G401.6 (cell line): ENCODE data around the gene TMEM89.
A peak's percentile ranks its signal among the peaks of the same experiment; 100 is the strongest.

Experiments used
- FAIRE-seq: peaks from 2 replicates; lab custom pipeline; 2012; peaks lifted over from hg19 to GRCh38; lab: Jason Lieb, UNC

Gene TMEM89

DNA sequence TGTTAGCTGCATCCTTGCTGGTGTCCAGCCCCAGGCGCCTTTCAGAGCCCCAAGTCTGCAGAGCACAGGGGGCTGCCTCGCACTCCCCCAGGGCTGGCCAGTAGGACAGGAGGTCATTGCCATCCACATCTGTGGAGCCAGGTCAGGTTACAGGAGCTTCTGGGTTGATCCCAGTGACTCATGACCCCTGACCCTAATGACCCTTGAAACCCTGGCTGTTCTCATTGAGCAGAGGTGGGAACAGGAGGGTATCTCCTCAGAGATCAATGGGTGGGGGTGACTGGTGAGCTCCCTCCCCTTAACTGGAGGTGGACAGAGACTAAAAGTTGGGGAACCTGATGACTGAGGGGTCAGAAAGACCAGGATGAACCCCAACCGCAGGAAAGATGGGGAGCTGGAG, 19.8 kb upstream of the TMEM89 start:
- FAIRE-seq = no peak

DNA sequence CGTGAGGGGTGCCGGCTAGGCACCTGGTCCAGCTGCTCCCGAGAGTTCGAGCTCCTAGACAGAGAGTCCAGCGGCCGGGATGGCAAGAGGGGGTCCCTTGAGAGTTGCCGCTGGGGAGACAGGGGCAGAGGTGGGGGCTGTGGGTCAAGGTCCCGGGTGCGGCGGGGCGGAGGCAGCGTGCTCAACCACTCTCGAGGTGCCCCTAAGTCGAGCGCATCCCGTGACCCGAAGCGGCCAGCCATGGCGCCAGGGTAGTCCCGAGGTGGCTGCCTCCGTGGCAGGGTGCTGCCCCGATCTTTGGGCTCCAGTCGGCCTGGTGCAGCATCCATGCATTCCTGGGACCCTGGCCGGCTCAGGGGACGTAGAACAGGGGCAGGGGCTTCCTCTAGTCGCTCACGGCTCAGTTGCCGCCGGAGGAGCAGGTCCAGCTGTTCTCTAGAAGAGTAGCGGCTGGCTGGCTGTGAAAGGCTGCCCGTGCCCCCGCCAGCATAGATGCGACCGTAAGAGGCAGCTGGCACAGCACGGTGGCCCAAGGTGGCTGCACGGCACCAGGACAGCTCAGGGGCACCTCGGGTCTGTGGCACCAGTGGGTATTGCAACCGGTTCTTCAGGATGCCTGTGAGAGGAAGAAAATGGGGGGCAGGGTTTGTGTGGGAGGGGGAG, 18.5 kb upstream of the TMEM89 start:
- no peak for FAIRE-seq

DNA sequence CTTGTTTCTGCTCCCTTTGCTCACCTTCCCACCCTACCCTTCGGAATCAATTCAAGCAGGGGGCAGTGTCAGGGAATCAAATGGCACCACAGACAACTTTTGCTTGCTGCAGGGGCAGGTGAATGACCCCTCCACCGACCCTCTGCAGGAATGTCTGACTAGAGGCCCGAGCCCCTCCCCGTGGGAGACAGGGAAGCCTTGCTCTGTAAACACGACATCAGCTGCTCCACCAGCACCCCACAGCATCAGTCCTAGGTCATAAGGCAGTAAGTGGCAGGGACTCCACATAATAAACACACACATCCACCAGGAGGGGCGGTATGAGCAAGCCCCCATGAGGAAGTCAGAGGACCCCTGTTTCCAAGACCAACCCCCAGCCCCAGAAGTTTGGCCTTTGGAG, 15.7 kb upstream of the TMEM89 start:
- FAIRE-seq = no peak

DNA sequence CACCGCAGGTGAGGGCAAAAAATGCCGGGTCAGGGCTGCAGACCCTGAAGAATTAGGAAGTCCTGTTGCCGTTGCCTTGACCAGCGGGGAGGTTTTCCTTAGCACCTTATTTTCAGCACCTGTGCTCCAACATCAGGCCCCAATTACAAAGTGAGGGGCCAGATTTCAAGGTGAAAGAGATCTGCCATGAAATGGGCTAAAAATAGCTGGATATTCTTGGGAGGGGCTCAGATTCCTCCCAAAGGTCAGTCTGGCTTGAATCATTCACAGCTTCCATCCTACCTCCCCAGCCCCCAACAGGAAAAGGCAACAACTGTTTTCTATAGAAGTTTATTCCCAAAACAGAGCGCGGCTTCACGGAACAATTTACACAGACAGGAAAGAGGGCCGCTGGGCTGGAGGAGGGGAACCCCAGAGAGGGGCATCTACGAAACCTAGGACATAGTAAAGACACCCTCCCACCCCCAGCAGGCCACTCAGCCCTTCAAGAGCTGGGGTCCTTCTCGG, 14.6 kb upstream of the TMEM89 start:
- no peak for FAIRE-seq

DNA sequence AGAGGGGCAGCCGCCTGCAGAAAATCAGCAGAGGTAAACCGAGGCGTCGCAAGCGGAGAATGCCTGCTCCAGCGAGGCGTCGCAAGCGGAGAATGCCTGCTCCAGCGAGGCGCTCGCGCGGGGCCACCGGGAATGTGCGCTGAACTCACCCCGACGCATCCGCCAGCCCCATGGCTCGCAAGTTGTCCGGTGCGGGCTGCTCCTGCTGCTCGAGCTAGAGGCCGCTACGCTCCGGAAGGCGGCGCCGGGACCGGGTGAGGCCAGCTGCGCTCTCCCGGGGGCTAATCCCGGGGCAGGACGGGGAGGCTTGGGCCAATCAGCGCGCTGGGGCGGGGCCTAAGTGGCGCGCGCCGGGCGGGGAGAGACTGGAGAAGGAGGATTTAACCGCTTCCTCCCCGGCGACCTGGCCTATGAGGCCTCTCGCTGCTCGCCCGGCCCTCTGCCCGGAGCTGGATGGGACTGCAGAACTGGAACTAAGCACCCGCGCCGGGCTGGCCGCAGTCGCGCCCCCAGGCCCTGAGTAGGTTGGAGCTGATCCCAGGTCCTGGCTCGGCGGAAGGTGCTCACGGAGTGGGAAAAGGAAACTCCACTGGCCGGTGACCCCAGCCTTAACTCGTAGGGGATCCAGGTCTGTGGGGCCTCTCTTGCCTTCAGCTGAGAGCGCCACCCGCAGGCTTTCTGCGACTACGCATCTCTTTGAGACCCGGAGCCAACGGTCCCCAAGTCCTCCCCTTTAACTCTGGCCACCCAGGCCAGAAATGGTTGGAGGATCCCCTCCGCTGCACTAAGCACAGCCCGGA, 13.9 kb upstream of the TMEM89 start, which contains the start of gene SLC26A6:
Gene SLC26A6, minus strand, starts transcription at position 240 of the 800 bp plus-strand sequence. Its CDS starts 68 bp downstream, at position 172.
- peak; percentile 98 for FAIRE-seq

DNA sequence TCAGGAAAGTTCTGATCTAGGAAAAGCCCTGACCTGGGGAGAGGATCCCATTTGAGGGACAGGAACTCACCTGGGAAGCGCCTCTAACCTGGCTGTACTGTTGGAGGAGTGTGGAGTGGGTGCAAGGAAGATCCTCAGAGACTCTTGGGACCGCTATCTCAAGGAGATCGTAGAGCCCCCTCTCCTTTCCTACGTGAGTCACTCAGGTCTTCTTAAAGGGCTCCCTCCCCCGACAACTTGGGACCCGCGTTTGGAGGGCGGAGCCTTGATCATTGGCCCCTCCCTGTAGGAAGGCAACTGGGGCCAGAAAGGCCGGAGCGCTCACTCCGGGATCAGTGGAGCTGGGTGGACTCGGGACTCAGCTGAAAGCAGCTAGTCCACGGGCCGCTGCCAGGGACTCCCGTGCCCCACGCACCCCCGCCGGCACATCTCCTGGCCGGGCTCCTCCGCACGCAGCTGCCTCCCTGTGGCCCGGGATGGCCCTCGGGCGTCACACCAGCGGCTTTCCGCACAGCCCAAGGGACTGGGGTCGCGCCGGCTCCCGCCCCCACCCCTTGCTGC, 13.2 kb upstream of the TMEM89 start:
- peak; percentile 30 for FAIRE-seq

DNA sequence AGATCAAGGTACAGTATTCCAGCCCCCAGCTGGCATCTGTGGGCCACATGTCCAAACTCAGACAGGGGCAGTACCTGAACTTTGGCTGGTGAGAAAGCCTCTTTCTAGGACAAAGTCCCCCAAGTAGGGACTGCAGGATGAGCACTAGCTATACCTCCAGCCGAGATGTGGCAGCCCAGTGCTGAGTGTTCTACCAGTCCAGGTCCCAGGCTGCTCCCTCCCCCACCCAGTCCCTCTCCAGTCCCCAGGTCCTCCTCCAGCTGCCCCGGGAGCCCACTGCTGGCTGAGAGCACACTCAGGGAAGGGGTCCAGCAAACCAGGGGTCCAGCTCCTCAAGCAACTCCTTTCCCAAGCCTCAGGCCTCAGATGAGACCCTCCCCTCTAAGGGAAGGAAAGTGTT, 12.2 kb upstream of the TMEM89 start:
- FAIRE-seq = no peak

DNA sequence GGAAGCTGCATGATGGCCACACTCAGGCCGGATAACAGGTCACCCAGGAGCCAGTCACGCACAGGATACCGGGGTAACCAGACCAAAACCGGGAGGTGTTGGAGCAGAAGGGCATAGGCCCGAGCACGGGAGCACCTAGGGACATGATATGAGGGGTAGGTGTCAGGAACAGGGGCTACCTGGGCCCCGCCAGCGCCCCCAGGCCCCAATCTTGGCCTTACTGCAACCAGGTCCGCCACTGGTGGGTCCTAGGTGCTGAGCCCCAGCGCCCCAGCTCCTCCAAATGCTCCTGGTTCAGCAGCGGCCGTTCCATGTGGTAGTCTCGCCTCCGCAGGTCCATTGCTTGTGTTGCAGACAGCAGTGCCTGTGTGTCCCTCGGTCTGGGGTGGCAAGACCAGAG, 11.7 kb upstream of the TMEM89 start:
- FAIRE-seq = no peak

DNA sequence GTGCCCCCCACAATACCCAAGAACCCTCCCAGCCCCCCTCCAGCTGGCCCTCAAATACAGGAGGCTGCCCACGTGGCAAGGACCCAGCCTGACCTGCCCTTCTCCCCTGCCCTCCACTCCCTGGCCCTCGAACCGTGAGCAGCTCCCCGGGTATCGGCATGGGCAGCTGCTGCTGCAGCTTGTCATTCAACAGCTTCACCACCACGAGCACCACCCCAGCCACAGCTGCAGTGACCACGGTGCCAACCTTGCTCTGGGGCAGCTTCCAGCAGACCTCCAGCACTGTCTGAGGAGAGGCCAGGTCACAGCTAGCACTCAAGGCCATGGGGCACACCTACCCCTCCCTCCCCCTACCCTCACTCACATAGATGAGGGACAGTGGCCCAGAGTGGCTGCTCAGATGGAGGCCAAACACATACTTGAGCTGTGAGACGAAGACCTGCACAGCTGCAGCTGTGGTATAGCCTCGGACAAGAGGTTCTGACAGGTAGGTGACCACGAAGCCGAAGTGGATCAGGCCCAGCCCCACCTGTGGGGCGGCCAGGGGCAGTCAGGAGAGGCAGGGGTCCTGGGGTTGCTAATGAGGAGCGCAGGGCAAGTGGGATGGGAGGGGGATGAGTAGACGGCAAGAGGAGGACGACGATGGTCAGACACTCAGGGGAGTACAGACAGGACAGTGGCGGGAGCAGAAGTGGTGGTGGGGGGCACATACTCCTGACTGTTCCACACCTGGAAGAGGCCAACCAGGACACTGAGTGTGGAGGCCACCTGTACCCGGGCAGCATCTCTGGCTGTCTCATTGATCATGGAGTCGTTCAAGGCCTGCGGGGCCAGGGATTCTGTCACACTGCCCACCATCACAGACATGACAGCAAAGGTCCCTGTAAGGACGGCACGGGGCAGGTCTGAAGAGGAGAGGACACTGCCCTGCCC, 10.2 kb upstream of the TMEM89 start:
- no peak for FAIRE-seq

DNA sequence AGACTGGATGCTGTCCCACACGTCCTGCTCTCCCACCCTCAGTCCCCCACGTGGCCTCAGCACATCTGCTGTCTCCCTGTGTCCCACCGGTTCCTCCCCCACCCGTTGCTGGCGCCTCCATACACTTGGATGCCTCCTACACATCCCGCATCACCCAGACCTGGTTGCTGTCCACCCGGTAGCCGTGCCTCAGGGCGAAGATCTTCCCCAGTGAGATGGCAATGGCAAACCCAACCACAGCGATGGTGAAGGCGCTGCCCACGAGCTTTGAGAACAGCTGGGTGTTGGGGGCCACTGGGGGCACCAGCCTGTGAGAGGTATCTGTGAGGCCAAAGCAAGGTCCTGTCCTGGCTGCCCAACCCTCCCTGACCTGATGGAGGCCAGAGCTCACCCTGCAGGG, 9.3 kb upstream of the TMEM89 start:
- FAIRE-seq = no peak

DNA sequence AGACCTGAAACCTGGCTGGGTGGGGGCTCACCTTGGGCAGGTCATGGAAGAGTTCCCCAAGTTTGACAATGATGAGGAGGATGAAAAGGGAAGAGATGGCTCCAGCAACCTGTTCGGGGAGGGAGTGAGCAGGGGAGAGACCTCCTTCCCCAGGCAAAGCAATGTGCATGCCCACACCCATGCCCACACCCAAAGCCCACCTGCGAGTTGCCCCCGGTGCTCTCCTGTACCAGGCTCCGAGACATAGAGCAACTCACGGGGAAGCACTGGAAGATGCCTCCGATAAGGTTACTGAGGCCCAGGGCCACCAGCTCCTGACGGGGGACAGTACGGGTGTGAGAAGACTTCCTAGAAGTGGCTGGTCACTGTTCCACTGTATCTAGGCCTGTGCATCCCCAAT, 8.8 kb upstream of the TMEM89 start:
- no peak for FAIRE-seq

DNA sequence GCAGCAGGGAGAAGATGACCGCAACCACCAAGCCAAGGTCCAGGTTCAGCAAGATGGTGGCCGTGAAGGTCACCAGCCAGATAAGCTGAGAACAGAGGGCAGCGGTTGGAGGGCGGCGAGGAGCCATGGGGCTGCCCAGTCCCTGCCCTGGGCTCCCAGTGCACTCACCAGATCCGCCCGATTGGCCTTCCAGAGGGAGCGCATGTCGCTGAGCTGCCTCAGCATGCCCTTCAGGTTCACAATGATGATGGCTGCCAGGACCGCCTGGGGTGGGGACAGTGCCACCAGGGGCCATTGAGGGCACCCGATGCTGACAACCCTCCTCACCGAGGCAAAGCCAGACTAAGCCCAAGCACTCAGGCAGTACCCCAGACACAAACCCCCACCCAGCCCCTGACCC, 8.3 kb upstream of the TMEM89 start:
- no peak for FAIRE-seq

DNA sequence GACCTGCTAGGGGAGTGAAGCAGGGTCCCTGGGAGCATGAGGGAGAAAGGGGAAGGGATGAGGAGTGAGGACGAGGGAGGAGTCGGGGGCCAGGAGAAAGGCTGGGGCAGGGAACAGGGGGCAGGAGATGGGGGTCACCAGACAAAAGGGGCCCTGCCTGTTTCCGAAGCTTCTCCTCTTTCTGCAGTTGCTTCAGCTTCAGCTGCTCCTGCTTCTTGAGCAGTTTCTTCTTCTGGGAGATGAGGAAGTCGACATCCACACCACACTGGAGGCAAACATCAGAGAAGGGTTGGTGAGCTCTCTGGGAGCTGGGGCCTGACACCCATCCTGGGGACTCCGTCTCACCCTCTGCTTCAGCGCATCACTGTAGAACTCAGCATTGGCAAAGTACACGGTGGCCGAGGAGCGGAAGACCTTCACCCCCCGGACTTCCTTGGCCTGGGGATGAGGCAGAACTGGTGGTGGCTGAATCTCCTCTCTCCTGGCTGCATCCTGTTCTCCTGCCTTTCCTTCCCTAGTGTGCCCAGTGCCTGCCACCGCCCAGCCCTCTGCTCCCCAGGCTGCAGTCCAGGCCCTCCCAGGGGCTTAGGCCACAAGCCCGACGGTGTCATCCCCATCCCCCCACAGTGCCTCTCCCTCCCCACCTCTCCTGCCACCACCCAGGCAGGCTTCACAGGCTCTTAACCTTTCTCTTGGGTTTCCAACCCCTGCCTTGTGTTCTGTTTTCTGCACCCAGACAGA, 6.9 kb upstream of the TMEM89 start:
- FAIRE-seq = no peak

DNA sequence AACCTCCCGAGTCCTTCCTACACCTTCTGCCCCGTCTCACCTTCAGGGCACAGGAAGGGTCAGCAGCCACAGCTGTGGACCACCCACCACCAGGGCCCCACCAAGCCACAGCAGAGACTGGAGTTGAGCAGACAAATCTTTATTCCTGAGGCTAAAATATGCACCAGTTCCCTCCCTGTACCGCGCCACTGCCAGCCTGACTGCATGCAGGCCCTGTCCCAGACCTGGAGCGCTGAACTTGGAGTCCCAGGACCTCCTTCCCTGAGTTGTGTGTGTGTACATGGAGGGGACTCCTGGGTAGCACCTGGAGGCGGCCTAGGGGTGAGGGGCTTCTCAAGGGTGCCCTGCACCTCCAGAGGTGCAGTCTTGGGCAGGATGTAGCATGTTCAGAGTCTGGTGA, 4.0 kb upstream of the TMEM89 start:
- no peak for FAIRE-seq

DNA sequence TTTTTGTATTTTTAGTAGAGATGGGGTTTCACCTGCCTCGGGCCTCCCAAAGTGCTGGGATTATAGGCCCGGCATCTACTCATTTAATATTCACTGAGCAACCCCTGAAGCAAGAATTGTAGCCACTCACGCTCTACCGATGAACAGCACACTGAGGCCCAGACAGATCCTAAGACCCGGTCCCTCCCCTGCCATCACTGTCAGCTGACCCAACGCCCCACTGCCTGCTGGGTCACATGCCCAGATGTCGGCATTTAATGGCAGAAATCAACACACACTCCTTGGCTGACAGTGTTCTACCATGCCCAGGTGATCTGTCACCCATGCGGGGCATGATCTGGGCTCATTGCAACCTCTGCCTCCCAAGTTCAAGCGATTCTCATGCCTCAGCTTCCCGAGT, 3.2 kb upstream of the TMEM89 start:
- no peak for FAIRE-seq

DNA sequence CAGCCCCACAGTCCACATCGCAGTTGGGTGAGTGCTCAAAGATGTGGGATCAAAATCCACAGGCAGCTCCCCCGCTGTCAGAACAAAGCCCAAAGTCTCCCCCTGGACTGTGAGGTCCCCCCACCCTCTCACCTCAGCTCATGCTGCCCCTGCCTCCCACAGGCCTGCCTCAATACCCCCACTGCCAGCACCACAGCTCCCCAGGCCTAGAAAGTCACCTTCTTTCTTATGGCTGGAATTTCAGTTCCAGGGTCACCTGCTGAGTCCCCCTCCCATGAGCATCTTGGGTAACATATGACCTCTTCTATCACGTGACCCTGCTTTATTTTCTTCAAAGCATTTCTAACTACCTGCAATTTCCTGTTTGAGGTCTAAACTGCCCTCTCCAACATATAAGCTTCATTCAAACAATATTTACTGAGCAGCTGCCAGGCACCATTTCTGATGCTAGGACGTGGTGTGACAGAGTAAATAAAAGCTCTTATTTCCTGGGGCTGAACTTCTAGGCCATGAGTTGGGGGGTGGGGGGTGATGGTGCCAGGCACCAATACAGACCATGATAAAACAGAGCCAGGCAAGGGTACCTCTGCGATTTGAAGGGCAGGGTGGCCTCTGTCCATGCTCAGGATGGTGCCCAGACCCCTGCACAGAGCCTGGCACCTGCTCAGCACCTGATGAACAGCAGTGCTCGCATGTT, 2.4 kb upstream of the TMEM89 start:
- FAIRE-seq = no peak

DNA sequence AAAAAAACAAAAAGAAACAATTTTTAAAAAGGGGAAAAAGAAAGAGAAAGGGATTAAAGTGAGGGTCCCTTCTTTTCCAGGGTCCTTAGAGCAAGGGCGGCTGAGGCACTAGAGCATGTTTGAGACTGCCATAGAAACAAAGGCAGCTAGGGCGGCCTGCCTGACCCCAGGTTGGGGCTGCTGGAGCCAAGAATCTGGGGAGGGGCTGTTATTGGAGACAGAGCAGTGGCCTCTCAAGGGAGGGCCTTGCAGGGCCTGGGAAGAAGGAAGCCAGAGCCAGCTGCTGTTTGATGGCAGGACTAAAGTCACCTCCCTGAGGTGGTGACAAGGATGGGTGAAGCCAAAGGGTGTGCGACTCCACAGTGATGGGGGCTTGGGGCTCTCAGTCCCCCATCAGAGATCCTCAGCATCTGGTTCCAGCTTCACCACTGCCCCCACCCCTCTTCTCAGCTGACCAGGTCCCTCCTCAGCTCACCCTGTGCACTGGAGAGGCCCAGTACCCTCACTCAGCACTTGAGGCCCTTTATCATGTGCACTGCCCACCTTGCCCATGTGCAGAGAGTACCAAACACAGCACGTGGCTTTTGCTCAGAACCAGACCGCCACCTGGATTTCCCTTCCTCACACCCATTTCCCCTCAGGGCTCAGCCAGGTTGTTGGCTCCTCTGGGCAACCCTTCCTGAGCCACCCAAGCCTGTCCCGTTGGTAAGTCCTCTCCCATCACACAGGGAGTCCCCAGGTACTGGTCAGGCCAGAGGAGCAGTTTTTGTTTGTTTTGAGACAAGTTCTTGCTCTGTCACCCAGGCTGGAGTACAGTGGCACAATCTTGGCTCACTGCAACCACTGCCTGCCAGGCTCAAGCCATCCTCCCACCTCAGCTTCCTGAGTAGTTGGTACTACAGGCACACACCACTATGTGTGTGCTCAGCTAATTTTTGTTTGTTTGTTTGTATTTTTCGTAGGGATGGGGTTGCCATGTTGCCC, 1.7 kb downstream of the TMEM89 start:
- FAIRE-seq = no peak

DNA sequence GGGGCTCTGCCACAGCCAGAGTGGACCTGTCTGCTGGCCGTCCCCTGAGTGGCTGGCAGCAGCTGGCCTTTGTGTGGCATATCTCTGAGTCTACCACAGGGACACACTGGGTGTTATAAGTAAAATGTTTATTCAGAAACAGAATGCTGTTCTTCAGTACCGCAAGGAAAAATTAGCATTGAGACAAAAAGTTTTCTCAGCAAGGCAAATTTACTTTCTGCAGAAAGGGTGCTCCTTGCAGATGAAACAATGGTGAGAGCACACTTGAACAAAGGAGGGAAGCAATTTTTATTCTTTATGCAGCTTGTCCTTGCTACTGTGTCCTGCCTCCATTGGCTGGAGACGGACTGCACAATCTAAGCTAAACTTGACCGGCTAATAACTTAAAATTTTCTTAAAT, 4.0 kb downstream of the TMEM89 start:
- FAIRE-seq = no peak

DNA sequence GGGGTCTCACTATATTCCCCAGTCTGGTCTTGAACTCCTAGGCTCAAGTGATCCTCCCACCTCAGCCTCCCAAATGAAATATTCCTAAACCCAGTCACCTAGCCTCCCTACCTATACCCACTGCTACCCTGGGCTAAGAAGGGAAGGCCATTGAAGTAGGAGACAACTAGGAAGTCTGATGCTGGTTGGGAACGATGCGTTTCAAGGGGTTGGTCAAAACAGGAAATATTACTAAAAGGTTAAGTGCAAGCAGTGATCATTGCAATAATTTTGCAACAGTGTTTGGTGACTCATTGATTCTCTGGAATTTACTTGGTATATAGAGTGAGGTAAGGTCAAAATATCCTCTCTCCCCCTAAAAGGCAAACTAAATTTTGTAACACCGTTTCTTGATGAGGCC, 7.5 kb downstream of the TMEM89 start:
- no peak for FAIRE-seq

DNA sequence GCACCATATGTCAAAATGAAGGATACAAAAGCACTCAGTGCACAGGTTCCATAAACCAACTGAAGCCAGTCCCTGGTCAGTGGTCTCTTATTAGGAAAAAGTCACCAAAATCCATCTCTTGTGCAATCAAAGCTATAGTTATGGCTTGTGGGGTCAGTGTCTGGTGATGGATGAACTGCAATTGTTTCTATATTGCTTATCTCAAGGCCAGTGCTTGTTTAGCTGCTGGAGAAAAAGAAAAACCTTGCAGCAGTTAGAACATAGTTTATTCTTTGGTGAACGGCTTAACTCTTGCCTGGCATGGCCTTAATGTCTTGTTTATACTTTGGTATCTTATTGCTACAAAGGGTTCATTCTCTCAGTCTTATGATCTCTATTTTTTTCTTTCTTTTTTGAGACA, 9.3 kb downstream of the TMEM89 start:
- FAIRE-seq = no peak
